ENCODE data around the gene OR6J1. TPM values are rescaled to one million over a fixed set of nuclear protein-coding genes. Genes with fewer than 3 reads are reported as not detected.

Gene OR6J1
- total and polyA plus RNA-seq, 2 of the 13 experiments (the other 11 are each of a cell fraction or from before 2014, with no cell fraction given): not detected

DNA sequence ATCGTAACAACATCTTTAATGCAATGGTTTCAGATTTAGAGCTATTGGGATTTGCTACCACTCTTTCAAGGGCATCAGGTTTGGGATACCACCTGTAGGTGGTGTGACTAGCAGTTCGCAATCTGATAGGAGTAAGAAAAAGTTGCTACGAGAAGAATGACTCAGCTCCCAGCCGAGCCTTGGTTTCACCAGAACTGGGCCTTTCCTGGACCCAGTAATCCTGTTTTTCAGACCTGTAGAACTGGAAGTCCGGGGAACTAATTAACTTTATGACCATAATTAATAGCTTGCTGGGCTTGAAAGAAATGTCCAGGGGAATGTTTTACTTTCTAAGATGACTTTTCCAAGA is 45.3 kb downstream of the OR6J1 start (continued):
- TF ChIP-seq, protein P1, sequence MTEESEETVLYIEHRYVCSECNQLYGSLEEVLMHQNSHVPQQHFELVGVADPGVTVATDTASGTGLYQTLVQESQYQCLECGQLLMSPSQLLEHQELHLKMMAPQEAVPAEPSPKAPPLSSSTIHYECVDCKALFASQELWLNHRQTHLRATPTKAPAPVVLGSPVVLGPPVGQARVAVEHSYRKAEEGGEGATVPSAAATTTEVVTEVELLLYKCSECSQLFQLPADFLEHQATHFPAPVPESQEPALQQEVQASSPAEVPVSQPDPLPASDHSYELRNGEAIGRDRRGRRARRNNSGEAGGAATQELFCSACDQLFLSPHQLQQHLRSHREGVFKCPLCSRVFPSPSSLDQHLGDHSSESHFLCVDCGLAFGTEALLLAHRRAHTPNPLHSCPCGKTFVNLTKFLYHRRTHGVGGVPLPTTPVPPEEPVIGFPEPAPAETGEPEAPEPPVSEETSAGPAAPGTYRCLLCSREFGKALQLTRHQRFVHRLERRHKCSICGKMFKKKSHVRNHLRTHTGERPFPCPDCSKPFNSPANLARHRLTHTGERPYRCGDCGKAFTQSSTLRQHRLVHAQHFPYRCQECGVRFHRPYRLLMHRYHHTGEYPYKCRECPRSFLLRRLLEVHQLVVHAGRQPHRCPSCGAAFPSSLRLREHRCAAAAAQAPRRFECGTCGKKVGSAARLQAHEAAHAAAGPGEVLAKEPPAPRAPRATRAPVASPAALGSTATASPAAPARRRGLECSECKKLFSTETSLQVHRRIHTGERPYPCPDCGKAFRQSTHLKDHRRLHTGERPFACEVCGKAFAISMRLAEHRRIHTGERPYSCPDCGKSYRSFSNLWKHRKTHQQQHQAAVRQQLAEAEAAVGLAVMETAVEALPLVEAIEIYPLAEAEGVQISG (CRISPR knock-in tag; IDR thresholded peaks at IDR 0.05): no peak
- no peak for TF ChIP-seq ATM (IDR thresholded peaks at IDR 0.05; ENCODE audit: borderline replicate concordance)
- TF ChIP-seq, protein P2, sequence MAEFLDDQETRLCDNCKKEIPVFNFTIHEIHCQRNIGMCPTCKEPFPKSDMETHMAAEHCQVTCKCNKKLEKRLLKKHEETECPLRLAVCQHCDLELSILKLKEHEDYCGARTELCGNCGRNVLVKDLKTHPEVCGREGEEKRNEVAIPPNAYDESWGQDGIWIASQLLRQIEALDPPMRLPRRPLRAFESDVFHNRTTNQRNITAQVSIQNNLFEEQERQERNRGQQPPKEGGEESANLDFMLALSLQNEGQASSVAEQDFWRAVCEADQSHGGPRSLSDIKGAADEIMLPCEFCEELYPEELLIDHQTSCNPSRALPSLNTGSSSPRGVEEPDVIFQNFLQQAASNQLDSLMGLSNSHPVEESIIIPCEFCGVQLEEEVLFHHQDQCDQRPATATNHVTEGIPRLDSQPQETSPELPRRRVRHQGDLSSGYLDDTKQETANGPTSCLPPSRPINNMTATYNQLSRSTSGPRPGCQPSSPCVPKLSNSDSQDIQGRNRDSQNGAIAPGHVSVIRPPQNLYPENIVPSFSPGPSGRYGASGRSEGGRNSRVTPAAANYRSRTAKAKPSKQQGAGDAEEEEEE (CRISPR knock-in tag; IDR thresholded peaks at IDR 0.05; ENCODE audit: borderline replicate concordance): no peak; the same call in 1 of the 2 replicates
- no peak for TF ChIP-seq ZNF616 (CRISPR knock-in tag; IDR thresholded peaks at IDR 0.05; ENCODE audit: low read depth)
- no peak for TF ChIP-seq SALL2 (CRISPR knock-in tag; IDR thresholded peaks at IDR 0.05)
- TF ChIP-seq NFE2 (CRISPR knock-in tag; IDR thresholded peaks at IDR 0.05): peak; percentile 75
- TF ChIP-seq TBP (CRISPR knock-in tag; IDR thresholded peaks at IDR 0.05): no peak
- TF ChIP-seq BRD4 (CRISPR knock-in tag; IDR thresholded peaks at IDR 0.05): no peak
- TF ChIP-seq, protein P3, sequence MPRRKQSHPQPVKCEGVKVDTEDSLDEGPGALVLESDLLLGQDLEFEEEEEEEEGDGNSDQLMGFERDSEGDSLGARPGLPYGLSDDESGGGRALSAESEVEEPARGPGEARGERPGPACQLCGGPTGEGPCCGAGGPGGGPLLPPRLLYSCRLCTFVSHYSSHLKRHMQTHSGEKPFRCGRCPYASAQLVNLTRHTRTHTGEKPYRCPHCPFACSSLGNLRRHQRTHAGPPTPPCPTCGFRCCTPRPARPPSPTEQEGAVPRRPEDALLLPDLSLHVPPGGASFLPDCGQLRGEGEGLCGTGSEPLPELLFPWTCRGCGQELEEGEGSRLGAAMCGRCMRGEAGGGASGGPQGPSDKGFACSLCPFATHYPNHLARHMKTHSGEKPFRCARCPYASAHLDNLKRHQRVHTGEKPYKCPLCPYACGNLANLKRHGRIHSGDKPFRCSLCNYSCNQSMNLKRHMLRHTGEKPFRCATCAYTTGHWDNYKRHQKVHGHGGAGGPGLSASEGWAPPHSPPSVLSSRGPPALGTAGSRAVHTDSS (CRISPR knock-in tag; conservative IDR thresholded peaks at IDR 0.05): no peak
- TF ChIP-seq ZFP37 (CRISPR knock-in tag; IDR thresholded peaks at IDR 0.05; ENCODE audit: borderline replicate concordance): no peak
- TF ChIP-seq, protein P4, sequence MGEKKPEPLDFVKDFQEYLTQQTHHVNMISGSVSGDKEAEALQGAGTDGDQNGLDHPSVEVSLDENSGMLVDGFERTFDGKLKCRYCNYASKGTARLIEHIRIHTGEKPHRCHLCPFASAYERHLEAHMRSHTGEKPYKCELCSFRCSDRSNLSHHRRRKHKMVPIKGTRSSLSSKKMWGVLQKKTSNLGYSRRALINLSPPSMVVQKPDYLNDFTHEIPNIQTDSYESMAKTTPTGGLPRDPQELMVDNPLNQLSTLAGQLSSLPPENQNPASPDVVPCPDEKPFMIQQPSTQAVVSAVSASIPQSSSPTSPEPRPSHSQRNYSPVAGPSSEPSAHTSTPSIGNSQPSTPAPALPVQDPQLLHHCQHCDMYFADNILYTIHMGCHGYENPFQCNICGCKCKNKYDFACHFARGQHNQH (CRISPR knock-in tag; IDR thresholded peaks at IDR 0.05): no peak
- TF ChIP-seq SRSF9 (IDR thresholded peaks at IDR 0.05; ENCODE audit: borderline replicate concordance, insufficient read depth, low read depth, low read length, poor library complexity, severe bottlenecking): no peak
- TF ChIP-seq, protein P5, sequence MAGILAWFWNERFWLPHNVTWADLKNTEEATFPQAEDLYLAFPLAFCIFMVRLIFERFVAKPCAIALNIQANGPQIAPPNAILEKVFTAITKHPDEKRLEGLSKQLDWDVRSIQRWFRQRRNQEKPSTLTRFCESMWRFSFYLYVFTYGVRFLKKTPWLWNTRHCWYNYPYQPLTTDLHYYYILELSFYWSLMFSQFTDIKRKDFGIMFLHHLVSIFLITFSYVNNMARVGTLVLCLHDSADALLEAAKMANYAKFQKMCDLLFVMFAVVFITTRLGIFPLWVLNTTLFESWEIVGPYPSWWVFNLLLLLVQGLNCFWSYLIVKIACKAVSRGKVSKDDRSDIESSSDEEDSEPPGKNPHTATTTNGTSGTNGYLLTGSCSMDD (CRISPR knock-in tag; IDR thresholded peaks at IDR 0.05): no peak
- TF ChIP-seq MXD4 (CRISPR knock-in tag; IDR thresholded peaks at IDR 0.05): 0 out of 2 replicates have a peak, but pooled peaks have one; percentile 7
- 0 out of 4 replicates have a peak, but pooled peaks of 1 of the 2 experiments have one; percentile 38 for TF ChIP-seq EP300 (IDR thresholded peaks at IDR 0.05; ENCODE audit: low read depth in 2 of 2, low read length in 2 of 2)
- TF ChIP-seq EP300 (CRISPR knock-in tag; IDR thresholded peaks at IDR 0.05; ENCODE audit: borderline replicate concordance): no peak
- no peak for TF ChIP-seq ZNF788 (CRISPR knock-in tag; IDR thresholded peaks at IDR 0.05; ENCODE audit: borderline replicate concordance)
- no peak; the same call in 1 of the 2 replicates for TF ChIP-seq AKAP8 (CRISPR knock-in tag; IDR thresholded peaks at IDR 0.05)
- TF ChIP-seq, protein P6, sequence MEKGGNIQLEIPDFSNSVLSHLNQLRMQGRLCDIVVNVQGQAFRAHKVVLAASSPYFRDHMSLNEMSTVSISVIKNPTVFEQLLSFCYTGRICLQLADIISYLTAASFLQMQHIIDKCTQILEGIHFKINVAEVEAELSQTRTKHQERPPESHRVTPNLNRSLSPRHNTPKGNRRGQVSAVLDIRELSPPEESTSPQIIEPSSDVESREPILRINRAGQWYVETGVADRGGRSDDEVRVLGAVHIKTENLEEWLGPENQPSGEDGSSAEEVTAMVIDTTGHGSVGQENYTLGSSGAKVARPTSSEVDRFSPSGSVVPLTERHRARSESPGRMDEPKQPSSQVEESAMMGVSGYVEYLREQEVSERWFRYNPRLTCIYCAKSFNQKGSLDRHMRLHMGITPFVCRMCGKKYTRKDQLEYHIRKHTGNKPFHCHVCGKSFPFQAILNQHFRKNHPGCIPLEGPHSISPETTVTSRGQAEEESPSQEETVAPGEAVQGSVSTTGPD (CRISPR knock-in tag; IDR thresholded peaks at IDR 0.05): no peak
- no peak for TF ChIP-seq ZNF501 (CRISPR knock-in tag; IDR thresholded peaks at IDR 0.05)
- no peak for TF ChIP-seq NFIB (CRISPR knock-in tag; IDR thresholded peaks at IDR 0.05; ENCODE audit: borderline replicate concordance)
